HG03066 (cell line): Measurements from ENCODE around the gene KPNB1.

Experiments
- ATAC-seq: cut with Tn5 transposase; IDR thresholded peaks from one replicate; pipeline ENCODE4 v1.9.1; 2021; ENCODE audit warnings: low read depth; ENCODE audit not compliant: unreplicated experiment

Gene KPNB1

DNA sequence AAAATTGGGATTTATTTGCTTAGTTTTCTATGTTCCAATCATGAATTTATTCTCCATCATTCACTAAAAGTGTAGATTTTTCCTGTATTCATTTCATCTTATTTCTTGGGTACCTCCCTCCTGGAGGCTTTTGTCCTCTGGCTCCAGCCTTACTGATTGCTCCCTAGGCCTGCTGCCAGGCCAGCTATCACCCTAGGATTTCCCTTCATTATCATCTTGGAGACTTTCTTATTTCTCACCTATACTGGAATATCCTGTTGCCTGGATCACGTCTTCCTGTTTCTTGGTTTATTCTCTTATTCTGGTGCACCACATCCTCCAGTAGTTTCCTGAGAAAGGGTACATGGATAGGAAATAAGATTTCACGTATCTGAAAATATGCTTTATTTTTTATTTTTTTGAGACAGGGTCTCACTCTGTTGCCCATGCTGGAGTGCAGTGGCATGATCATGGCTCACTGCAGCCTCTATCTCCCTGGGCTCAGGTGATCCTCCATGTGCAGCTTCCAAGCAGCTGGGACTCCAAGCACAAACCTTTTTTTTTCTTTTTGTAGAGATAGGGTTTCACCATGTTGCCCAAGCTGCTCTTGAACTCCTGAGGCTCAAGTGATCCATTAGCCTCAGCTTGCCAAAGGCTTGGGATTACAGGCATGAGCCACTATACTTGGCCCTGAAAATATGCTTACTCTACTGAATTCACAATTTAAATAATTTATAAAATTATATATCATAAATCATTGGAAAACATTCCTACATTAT is 13.3 kb upstream of the KPNB1 start:
- no peak for ATAC-seq

DNA sequence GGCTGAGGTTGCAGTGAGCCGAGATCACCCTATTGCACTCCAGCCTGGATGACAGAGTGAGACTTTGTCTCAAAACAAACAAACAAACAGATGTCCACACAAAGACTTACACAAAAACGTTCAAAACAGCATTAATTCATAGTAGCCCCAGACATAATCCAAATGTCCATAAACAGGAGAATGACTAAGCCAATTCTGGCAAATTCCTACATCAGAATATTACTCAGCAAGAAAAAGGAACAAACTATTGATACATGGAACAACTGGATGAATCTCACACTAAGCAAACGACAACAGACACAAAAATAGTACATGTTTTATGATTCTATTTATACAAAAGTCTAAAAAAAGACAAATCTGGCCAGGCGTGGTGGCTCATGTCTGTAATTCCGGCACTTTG is 10.8 kb upstream of the KPNB1 start:
- ATAC-seq, result no peak

- ATAC-seq, result no peak
Observed at GRCh38 chr17:47640076-47640475, 9.6 kb upstream of the KPNB1 start.

DNA sequence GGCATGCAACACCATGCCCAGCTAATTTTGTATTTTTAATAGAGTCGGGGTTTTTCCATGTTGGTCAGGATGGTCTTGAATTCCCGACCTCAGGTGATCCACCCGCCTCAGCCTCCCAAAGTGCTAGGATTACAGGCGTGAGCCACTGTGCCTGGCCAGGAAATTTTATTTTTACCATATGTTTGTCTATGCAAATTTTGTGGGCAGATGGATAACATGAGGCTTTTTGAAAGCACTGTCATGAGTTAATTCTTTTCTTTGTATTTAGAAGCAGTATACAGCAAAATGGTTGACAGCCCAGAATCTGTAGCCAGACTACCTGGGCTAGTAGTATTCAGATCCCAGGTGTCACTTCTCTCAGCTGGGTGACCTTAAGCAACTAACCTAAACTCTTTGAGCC is 8.5 kb upstream of the KPNB1 start:
- no peak for ATAC-seq

DNA sequence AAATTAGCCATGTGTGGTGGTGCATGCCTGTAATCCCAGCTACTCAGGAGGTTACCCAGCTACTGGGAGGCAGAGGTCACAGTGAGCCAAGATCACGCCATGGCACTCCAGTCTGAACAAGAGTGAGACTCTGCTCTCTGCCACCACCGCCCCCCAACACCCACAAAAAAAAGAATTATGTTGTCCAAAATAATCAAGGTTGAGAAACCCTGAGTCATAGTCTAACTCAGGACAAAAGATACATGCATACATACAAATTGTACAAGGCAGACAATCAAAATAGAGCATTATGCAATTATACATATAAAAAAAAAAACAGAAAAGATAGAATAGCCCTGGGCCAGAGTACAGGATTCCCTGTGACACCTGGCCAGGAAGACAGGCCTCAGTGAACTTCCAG is 6.6 kb upstream of the KPNB1 start:
- no peak for ATAC-seq

DNA sequence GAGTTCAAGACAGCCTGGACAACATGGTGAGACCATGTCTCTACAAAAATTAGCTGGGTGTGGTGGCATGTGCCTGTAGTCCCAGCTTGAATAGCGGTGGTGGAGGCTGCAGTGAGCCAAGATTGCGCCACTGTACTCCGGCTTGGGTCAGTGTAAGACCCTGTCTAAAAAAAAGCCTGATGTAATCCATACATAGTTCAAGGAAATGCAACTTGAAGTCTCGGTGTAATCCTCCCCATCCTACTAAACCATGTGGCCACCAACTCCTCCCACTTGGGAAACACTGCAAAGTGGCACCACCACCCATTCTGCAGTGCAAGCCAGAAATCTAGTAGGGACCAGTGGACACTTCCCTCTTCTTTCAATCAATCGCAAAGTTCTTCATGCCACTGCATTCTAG is 5.4 kb upstream of the KPNB1 start:
- no peak for ATAC-seq

DNA sequence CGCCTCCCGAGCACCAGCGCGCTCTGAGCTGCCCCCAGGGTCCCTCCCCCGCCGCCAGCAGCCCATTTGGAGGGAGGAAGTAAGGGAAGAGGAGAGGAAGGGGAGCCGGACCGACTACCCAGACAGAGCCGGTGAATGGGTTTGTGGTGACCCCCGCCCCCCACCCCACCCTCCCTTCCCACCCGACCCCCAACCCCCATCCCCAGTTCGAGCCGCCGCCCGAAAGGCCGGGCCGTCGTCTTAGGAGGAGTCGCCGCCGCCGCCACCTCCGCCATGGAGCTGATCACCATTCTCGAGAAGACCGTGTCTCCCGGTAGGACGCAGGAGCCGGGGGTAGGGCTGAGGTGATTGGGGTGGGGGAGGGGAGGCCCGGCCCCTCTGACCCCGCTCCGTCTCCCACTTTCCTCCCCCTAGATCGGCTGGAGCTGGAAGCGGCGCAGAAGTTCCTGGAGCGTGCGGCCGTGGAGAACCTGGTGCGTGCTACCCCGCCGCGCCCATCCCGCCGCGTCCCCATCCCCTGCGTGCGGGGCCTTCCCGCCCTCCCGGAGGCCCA is 329 bp downstream of the KPNB1 start:
- ATAC-seq, result peak; percentile 0

DNA sequence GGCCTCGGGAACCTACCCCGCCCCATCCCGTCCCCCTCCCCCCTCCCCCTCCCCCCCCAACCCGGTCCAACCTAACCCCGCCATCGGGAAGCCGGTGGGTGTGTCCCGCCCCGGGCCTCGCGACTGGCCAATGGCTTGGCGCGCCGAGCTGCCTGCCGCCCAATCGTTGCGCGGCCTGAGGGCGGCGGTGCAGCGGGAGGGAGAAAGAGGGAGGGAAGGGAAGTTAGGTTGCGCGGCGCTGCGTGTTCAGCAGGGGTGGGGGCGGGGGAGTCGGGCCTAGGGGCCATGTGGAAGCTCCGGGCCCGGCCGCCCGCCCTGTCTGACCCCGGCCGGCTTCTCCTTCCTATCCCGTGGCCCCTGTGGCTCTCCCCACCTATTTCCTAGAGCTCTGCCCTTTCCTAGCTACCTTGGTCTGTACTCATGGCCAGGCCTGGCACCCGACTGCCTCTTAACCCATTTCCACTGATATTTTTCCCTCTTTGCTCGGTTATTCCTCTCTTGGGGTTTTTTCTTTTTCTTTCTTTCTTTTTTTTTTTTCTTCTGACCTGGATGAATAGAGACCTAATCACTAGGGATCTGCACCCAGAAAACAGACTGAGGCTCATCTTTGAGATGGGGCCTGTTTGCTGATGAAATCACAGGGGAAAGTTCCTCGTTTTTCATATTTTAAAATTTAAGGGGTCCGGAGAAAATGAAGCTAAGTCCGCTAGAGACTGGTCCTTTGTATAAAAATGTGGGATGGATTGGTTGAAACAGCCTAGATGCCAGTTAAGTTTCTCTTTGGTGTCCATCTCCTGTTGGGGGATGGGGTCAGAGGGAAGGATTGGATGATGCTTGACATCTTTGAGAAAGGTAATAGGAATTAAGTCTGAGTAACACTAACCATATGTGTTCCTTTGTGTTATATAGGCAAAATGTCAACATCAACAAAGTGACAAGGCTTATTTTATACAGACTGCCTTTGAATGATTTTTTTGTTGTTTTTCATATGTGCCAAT is 1.1 kb downstream of the KPNB1 start:
- peak; percentile 45 for ATAC-seq

DNA sequence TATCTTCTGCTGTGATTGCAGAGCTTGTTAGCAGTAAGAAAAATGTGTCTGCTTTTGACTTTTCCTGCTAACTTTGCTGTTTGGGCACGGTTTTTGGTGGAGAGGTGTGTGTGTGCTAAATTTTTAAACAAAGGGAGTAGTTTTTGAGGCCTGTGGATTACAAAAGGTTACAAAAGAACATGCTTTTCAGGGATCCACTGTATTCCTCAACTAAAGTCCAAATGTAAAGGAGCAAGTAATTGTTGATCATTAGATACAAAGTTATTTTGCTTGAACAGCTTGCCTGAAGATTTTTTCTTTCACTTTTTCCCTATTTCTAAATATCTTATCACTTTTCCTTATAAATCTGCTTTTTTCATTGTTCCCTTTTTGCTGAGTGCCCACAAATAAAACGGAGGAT is 2.0 kb downstream of the KPNB1 start:
- ATAC-seq, result no peak

DNA sequence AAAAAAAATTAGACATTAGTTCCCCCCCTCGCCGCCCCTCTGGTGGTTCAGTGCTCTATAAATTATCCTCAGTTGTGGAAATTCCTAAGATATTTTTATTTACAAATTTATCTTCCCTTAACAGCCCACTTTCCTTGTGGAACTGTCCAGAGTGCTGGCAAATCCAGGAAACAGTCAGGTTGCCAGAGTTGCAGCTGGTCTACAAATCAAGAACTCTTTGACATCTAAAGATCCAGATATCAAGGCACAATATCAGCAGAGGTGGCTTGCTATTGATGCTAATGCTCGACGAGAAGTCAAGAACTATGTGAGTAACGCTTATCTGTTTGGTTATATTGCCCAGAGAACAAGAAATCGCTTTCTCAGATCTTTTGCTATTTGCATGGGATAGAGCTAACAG is 2.9 kb downstream of the KPNB1 start:
- no peak for ATAC-seq

- ATAC-seq, result no peak
Observed at GRCh38 chr17:47653442-47653841, 3.7 kb downstream of the KPNB1 start.

DNA sequence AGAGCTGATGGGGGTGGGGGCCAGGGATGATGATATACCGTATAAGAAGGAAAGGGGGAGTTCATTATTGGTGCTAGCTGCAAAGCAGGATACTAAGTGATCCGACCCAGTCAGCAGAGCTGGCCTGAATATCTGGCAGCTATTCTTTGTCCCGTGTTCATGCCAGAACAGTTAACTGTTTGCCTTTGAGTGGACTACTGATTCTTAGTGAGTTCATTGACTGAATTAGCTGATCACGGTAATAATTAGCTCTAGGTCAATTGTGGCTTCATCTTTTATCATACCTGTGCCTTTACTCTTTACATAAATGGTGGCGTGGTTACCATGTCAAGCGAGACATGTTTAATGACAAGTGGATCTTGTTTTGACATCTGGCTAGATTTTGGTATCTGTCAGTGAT is 5.3 kb downstream of the KPNB1 start:
- ATAC-seq, result no peak

DNA sequence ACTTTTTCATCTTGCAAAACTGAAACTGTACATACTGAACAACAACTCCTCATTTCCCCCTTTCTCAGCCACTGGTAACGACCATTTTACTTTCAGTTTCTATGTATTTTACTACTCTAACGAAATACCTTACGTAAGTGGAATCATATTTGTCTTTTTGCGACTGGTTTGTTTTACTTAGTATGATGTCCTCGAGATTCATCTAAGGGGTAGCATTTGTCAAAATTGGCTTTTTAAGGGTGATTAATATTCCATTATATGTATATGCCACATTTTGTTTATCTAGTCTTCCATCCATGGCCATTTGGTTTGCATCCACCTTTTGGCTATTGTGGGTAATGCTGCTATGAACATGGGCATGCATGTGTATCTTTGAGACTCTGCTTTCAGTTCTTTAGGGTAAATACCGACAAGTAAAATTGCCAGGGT is 10.4 kb downstream of the KPNB1 start:
- ATAC-seq, result peak; percentile 76

GRCh38 chr17:47663912-47664623 is 14.3 kb downstream of the KPNB1 start:
- peak; percentile 42 for ATAC-seq

- no peak for ATAC-seq
Observed at GRCh38 chr17:47664624-47664941, 14.9 kb downstream of the KPNB1 start.

DNA sequence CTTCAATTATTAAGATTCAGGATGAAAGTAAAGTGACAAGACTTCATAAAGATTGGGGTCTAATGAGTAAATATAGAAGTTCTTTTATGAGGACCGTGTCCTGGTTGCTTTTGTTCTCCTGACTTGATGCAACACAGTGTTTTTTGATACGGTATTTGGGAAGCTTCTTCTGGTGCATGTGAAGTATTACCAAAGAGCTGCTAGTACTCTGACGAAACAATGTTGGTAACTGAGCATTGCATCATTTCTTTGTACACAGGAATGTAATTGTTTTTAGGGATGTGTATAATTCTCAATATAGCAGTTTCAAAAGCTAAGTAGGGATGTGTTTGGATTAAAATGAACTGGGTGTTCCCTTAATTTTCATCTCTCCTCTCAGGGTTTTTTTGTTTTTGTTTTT is 15.9 kb downstream of the KPNB1 start:
- no peak for ATAC-seq

DNA sequence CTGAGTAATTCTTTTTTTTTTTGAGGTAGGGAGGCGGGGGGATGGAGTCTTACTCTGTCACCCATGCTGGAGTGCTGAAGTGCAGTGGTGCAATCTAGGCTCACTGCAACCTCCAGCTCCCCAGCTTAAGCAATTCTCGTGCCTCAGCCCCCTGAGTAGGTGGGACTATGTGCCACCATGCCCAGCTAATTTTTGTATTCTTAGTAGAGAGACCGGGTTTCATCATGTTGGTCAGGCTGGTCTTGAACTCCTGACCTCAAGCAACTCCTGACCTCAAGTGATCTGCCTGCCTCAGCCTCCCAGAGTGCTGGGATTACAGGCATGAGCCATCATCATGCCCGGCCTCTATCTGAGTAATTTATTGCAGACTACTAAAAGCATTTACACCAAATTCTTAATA is 19.4 kb downstream of the KPNB1 start:
- ATAC-seq, result no peak

DNA sequence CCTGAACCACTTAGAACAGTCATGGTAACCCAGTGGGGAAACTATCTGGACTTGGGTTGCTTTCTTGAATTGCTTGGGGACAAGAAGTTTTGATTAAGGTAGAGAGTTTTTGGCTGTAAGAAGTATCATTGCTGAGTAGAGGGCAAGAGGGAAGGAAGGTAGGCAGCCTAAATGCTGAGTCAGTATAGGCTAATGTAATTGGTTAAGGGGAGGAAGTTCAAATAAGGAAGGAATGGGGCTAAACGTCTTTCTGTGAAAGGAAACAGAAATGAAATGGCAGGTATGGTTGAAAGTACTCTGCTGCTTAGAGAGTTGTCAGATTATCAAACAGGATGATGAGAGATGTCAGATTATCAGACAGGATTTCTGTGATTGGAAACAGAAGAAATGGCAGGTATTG is 20.3 kb downstream of the KPNB1 start:
- no peak for ATAC-seq

GRCh38 chr17:47674499-47674898 is 24.8 kb downstream of the KPNB1 start:
- ATAC-seq, result no peak

DNA sequence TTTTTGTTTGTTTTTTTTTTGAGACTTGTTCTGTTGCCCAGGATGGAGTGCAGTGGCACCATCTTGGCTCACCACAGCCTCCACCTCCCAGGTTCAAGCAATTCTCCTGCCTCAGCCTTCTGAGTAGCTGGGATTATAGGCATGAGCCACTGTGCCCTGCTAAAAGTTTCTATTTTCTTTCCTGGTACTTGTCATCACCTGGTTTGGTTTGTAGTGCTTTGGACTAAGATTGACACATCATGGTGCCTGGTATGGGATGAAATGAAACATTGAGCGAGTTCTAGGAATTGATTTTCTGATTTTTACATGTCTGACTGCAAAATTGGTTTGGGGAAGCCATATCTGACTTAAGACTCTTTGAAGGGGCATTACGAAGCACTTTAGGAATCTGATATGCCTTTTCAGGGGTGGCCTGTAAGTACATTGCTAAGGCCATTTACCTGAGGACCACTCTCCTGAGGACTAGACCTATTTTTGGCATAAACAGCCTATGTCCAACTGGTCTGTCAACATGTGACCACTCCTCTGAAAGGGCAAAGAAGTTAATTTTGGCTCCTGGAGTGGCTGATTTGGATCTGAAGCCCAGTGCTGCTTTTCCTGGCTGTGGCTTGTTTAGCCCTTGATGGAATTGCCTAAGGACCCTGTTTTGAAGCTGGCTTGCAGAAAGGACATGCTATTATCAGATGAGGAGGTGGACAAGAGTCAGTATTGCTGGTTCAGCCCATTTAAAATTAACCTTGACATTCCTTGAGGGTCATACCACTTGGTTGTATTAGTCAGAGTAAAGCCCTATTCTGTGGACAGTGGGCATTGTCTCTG is 25.9 kb downstream of the KPNB1 start:
- no peak for ATAC-seq
